SH-SY5Y (cell line): ENCODE results near the gene LTB4R2.
A peak's percentile ranks its signal among the peaks of the same experiment; 100 is the strongest.

ENCODE experiments used
- GATA2 ChIP-seq: IDR thresholded peaks from 2 replicates; pipeline ENCODE4 v1.6.1; 2011; ENCODE audit warnings: mild to moderate bottlenecking, low read depth, low read length
- GATA3 ChIP-seq: IDR thresholded peaks from 2 replicates; pipeline ENCODE4 v1.6.1; 2011; ENCODE audit warnings: low read depth, mild to moderate bottlenecking, low read length, moderate library complexity

The LTB4R2 gene

GRCh38 chr14:24283796-24284460 is 26.0 kb upstream of the LTB4R2 start:
- no peak for TF ChIP-seq GATA2
- no peak for TF ChIP-seq GATA3

GRCh38 chr14:24284501-24285035 is 25.4 kb upstream of the LTB4R2 start:
- TF ChIP-seq GATA3 (no peak), GATA2 (no peak)

DNA sequence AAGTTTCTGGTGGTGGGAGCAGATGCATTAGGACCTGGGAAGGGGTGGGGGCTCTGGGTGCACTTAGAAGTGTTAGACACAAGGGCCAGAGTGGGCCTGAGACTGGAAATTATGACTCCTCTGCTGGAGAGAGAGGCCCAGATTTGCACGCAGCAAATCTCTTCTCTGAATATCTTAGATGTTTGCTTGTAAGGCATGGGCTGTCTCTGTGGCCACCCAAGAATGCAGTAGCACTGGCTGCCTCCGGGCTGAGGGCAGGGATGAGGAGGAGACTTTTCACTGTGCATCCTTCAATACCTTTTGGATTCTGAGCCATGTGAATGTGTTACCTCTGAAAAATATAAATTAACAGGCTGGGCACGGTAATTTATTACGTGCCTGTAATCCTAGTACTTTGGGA is 24.6 kb upstream of the LTB4R2 start:
- TF ChIP-seq GATA3, result no peak
- no peak for TF ChIP-seq GATA2

- no peak for TF ChIP-seq GATA3
- no peak for TF ChIP-seq GATA2
Measured at GRCh38 chr14:24286996-24287395, 22.9 kb upstream of the LTB4R2 start.

- TF ChIP-seq GATA2, result no peak
- no peak for TF ChIP-seq GATA3
Measured at GRCh38 chr14:24289649-24290280, 20.2 kb upstream of the LTB4R2 start.

GRCh38 chr14:24290746-24291145 is 19.2 kb upstream of the LTB4R2 start:
- TF ChIP-seq GATA2 (no peak), GATA3 (no peak)

GRCh38 chr14:24291446-24292117 is 18.4 kb upstream of the LTB4R2 start:
- TF ChIP-seq GATA3 (no peak), GATA2 (no peak)

GRCh38 chr14:24292118-24292807 is 17.7 kb upstream of the LTB4R2 start:
- no peak for TF ChIP-seq GATA2
- no peak for TF ChIP-seq GATA3

DNA sequence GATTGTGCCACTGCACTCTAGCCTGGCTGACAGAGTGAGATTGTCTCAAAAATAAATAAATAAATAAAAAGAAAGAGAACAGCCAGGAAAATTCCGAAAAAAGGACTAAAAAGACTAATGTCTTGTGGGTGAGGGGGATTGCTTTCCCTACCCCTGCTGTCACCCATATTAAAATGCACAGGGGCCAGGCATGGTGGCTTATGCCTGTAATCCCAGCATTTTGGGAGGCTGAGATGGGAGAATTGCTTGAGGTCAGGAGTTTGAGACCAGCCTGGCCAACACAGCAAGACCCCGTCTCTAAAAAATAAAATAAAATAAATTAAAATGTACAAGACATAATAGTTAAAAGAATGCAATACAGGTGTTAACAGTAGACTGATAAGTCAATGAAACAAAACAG is 16.4 kb upstream of the LTB4R2 start:
- no peak for TF ChIP-seq GATA2
- no peak for TF ChIP-seq GATA3

DNA sequence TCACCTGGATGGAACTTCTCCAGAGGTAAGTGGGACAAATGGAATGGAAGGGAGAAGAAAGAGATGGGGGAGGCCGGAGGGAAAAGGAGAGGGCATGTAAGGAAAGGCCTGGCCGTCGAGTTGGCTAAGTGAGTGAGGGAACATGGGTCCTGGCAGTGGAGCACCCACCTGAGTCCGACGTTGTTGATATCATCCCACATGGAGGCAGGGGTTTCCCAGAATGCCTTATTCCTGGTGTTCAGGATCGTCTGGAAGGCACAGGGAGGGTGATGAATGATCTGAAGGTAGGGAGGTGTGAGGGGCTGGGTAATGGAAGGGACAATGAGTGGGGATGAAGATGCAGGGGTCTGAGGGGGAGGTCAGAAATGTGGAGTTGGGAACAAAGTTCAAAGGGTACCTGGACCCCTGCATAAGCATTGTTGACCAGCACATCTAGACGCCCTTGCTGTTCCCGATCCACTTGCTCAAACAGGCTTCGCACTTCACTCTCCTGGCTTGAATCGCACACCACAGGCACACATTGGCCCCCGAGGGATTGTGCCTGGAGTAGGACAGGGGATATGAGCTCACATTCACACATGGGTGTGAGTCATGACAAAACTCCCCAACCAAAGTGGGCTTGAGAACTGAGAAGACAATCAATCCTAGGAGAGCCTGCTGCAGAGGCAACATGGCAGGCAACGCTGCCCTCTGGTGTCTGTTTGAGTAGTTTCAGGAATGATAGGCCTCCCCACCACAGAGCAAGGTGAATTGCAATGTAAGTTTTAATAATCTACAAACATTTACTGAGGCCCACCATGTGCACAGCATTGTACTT is 13.4 kb upstream of the LTB4R2 start:
- no peak for TF ChIP-seq GATA3
- TF ChIP-seq GATA2, result no peak

DNA sequence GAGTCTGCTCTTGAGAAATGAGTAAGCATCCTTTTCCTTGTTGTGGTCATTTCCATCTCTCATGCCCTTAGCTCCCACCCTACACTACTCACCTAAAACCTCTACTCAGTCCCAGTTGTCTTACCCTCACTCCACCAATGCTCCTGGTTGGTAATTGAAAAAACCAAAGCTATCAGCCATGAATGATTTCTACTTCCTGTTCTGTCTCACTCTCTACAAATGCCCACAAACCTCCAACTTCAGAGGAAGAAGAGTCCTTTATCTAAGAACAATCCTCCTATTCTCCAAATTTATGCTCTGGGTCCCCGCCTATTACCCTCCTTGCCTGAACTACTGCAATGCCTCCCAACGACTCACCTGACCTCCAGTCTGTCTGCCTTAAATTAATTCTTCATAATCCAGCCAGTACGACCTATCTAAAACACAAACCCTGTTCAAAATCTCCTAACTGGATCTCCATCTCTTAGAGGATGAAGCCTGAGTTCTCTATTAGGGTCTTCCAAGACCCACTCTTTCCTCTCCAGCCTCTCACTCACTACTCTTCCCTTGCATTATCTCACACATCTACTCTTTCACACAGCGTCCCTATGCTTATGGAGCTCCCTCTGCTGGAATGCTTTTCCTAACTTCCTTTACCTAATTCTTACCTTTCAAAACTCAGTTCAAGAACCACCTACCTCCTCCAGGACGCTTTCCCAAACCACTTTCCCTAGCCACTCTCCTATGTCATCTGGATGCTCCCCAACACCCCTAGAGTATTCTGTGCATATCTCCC is 12.6 kb upstream of the LTB4R2 start:
- peak; percentile 67; the same call in 1 of the 2 replicates for TF ChIP-seq GATA2
- TF ChIP-seq GATA3, result no peak; the same call in 1 of the 2 replicates

DNA sequence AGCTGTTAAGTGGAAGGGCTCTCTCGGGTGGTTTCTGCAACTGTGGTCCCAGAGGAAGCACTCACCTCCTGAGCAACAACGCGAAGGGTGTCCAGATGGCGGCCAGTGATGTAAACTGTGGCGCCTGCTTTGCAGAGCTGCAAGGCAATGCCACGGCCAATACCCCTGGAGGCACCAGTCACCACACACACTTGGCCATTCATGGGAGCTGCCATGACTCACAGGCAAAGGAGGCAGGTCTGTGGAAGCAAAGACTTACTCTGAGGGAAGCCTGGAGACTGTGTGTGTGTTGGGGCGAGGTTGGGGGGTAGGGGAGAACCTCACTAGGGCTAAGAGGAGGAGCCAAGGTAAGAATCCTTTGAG is 11.1 kb upstream of the LTB4R2 start:
- TF ChIP-seq GATA3 (no peak), GATA2 (no peak)
